MM.1S (cell line): ENCODE results near the gene FNIP2.

ENCODE experiments used
- DNase-seq: peaks from one replicate; pipeline ENCODE4 v3.0.0-alpha.2; 2015
- H2AFZ ChIP-seq: fragments of 300-600 bp; sonication (generic); 2 replicates; pipeline ENCODE4 v1.6.0; 2016; ENCODE audit warnings: antibody characterized with exemption, low read length
- H3F3A ChIP-seq: fragments of 300-600 bp; sonication (generic); 2 replicates; pipeline ENCODE4 v1.6.1; 2016; ENCODE audit warnings: mild to moderate bottlenecking, antibody characterized with exemption, low read length, moderate library complexity, mixed read lengths; ENCODE audit not compliant: insufficient read depth
- H3K27ac ChIP-seq: fragments of 300-600 bp; sonication (generic); 2 replicates; pipeline ENCODE4 v1.5.1; 2016; ENCODE audit warnings: mild to moderate bottlenecking, low read length
- H3K27me3 ChIP-seq: fragments of 300-600 bp; sonication (generic); replicated peaks from 2 replicates; pipeline ENCODE4 v1.6.0; 2016; ENCODE audit warnings: low read length; ENCODE audit not compliant: insufficient read depth
- H3K36me3 ChIP-seq: fragments of 300-600 bp; sonication (generic); replicated peaks from 2 replicates; pipeline ENCODE4 v1.6.1; 2016; ENCODE audit warnings: mild to moderate bottlenecking, low read length, mixed read lengths; ENCODE audit not compliant: insufficient read depth
- H3K4me1 ChIP-seq: fragments of 300-600 bp; sonication (generic); 2 replicates; pipeline ENCODE4 v1.6.1; 2016; ENCODE audit warnings: low read length, mixed read lengths
- H3K4me2 ChIP-seq: fragments of 300-600 bp; sonication (generic); 2 replicates; pipeline ENCODE4 v1.6.0; 2016; ENCODE audit warnings: low read depth, low read length
- H3K4me3 ChIP-seq: fragments of 300-600 bp; sonication (generic); 2 replicates; pipeline ENCODE4 v1.5.1; 2016; ENCODE audit warnings: low read length, mixed read lengths
- H3K79me2 ChIP-seq: fragments of 300-600 bp; sonication (generic); 2 replicates; pipeline ENCODE4 v1.6.1; 2016; ENCODE audit warnings: mixed run types, low read length, mixed read lengths
- H3K9ac ChIP-seq: fragments of 300-600 bp; sonication (generic); 2 replicates; pipeline ENCODE4 v1.6.1; 2016; ENCODE audit warnings: low read length, mixed read lengths
- H3K9me2 ChIP-seq: fragments of 300-600 bp; sonication (generic); replicated peaks from 2 replicates; pipeline ENCODE4 v1.6.1; 2016; ENCODE audit warnings: mild to moderate bottlenecking, low read length, mixed read lengths; ENCODE audit not compliant: insufficient read depth
- H3K9me3 ChIP-seq: fragments of 300-600 bp; sonication (generic); replicated peaks from 2 replicates; pipeline ENCODE4 v1.6.1; 2016; ENCODE audit warnings: mild to moderate bottlenecking, low read length, mixed read lengths; ENCODE audit not compliant: insufficient read depth
- H4K20me1 ChIP-seq: fragments of 300-600 bp; sonication (generic); 2 replicates; pipeline ENCODE4 v1.6.1; 2016; ENCODE audit warnings: mild to moderate bottlenecking, low read length, moderate library complexity, mixed read lengths; ENCODE audit not compliant: insufficient read depth
- CTCF ChIP-seq: fragments of 300-600 bp; sonication (generic); IDR thresholded peaks from 2 replicates; pipeline ENCODE4 v1.5.1; 2016; ENCODE audit warnings: antibody characterized with exemption, low read length, mixed read lengths
- EZH2 ChIP-seq: fragments of 300-600 bp; sonication (generic); optimal IDR thresholded peaks from 2 replicates; pipeline ENCODE3; 2017; ENCODE audit warnings: low read depth, mild to moderate bottlenecking, antibody characterized with exemption, low read length, mixed read lengths
- EZH2phosphoT487 ChIP-seq: fragments of 300-600 bp; sonication (generic); IDR thresholded peaks from 2 replicates; pipeline ENCODE4 v1.6.1; 2018; ENCODE audit warnings: antibody characterized with exemption, low read length

FNIP2 gene

GRCh38 chr4:158929939-158930638 lies 161.3 kb downstream of the FNIP2 start:
- H3K9me3 ChIP-seq: no peaks in the 10 kb centered on the region
- peak overlapping the region; percentile 24 for H2AFZ ChIP-seq
- H3K9me2 ChIP-seq: no peaks in the 10 kb centered on the region
- H3K4me1 ChIP-seq: no peaks in the 10 kb centered on the region
- no peaks in the 10 kb centered on the region for H3K36me3 ChIP-seq
- no peaks in the 10 kb centered on the region for H3K79me2 ChIP-seq
- no peak overlapping the region for H3K9ac ChIP-seq
- H3K27ac ChIP-seq: no peak overlapping the region
- H3F3A ChIP-seq: no peaks in the 10 kb centered on the region
- peak; percentile 41 for DNase-seq
- H3K27me3 ChIP-seq: no peaks in the 10 kb centered on the region
- peak overlapping the region; percentile 42 for H3K4me2 ChIP-seq
- H4K20me1 ChIP-seq: no peaks in the 10 kb centered on the region
- TF ChIP-seq EZH2 (no peak), CTCF (no peak), EZH2phosphoT487 (no peak)
- peak overlapping the region; percentile 17; the same call in 1 of the 2 replicates for H3K4me3 ChIP-seq

GRCh38 chr4:158930639-158930972 lies 161.8 kb downstream of the FNIP2 start:
- Histone ChIP-seq H3K79me2 (no peaks in the 10 kb centered on the region), H3K9ac (no peak overlapping the region), H3K27ac (no peak overlapping the region), H3K4me1 (no peaks in the 10 kb centered on the region), H3K4me2 (no peak overlapping the region; the same call in 1 of the 2 replicates), H3K36me3 (no peaks in the 10 kb centered on the region), H2AFZ (no peak overlapping the region), H3F3A (no peaks in the 10 kb centered on the region), H3K4me3 (no peak overlapping the region), H4K20me1 (no peaks in the 10 kb centered on the region), H3K27me3 (no peaks in the 10 kb centered on the region), H3K9me3 (no peaks in the 10 kb centered on the region), H3K9me2 (no peaks in the 10 kb centered on the region)
- DNase-seq: no peak
- no peak for TF ChIP-seq EZH2
- TF ChIP-seq CTCF: no peak
- no peak for TF ChIP-seq EZH2phosphoT487

GRCh38 chr4:158933236-158933635 lies 164.4 kb downstream of the FNIP2 start:
- Histone ChIP-seq H3K9me2 (no peaks in the 10 kb centered on the region), H3F3A (no peaks in the 10 kb centered on the region), H4K20me1 (no peaks in the 10 kb centered on the region), H2AFZ (no peak overlapping the region), H3K79me2 (no peaks in the 10 kb centered on the region), H3K27ac (no peak overlapping the region), H3K9ac (no peak overlapping the region), H3K27me3 (no peaks in the 10 kb centered on the region), H3K36me3 (no peaks in the 10 kb centered on the region), H3K4me1 (no peaks in the 10 kb centered on the region), H3K4me2 (no peak overlapping the region), H3K9me3 (no peaks in the 10 kb centered on the region), H3K4me3 (no peak overlapping the region)
- DNase-seq: no peak
- no peak for TF ChIP-seq CTCF
- no peak for TF ChIP-seq EZH2
- TF ChIP-seq EZH2phosphoT487: no peak
